CD4-positive, alpha-beta memory T cell (primary cell): ENCODE results near the gene LGALS3BP. TPM values are rescaled to one million over a fixed set of nuclear protein-coding genes. Genes with fewer than 3 reads are reported as not detected.

Experiments
- CTCF ChIA-PET: fragments of 350-600 bp; sonication (Branson Sonifier 250); formaldehyde crosslinking; loops from one replicate; lab custom pipeline; 2021; ENCODE audit warnings: inconsistent platforms; ENCODE audit not compliant: partially characterized antibody; lab: Charles Lee
- POLR2A ChIA-PET: fragments of 350-600 bp; sonication (Branson Sonifier 250); formaldehyde crosslinking; loops from one replicate; lab custom pipeline; 2021; ENCODE audit not compliant: partially characterized antibody; lab: Charles Lee
- DNase-seq, 5 donors: peaks; one replicate each; pipeline versions ENCODE4 v3.0.0 to v3.0.0-alpha.2; 2020 to 2022; ENCODE audit warnings: mixed read lengths in 1 of 5
- H3K27ac ChIP-seq: one replicate; pipeline ENCODE4 v1.7.0; 2013; ENCODE audit warnings: low read depth, low read length
- H3K27me3 ChIP-seq: 2 replicates; pipeline ENCODE4 v1.7.0; 2013; ENCODE audit warnings: mild to moderate bottlenecking, low read length, moderate library complexity; ENCODE audit not compliant: insufficient read depth
- H3K36me3 ChIP-seq: 2 replicates; pipeline ENCODE4 v1.7.0; 2013; ENCODE audit warnings: mild to moderate bottlenecking, low read length, moderate library complexity; ENCODE audit not compliant: insufficient read depth
- H3K4me1 ChIP-seq: 2 replicates; pipeline ENCODE4 v1.7.0; 2013; ENCODE audit warnings: mild to moderate bottlenecking, low read length, moderate library complexity; ENCODE audit not compliant: insufficient read depth
- H3K4me3 ChIP-seq, 2 donors: one replicate each; pipeline ENCODE4 v1.7.0; 2013; ENCODE audit warnings: low read length in 2 of 2, mild to moderate bottlenecking in 1 of 2
- H3K9me3 ChIP-seq, 2 donors: one replicate each; pipeline ENCODE4 v1.7.0; 2013; ENCODE audit warnings: low read length in 2 of 2, control low read depth in 1 of 2; ENCODE audit not compliant: control insufficient read depth in 1 of 2
- H3K27ac Mint-ChIP-seq, 7 donors: one replicate each; pipeline ENCODE4 v1.8.0; 2020 to 2021; ENCODE audit warnings: mixed read lengths in 7 of 7, mild to moderate bottlenecking in 6 of 7, inconsistent platforms in 3 of 7, moderate library complexity in 3 of 7
- H3K27me3 Mint-ChIP-seq, 2 donors: one replicate each; pipeline ENCODE4 v1.8.0; 2020 to 2021; ENCODE audit warnings: mixed read lengths in 2 of 2
- H3K36me3 Mint-ChIP-seq, 2 donors: one replicate each; pipeline ENCODE4 v1.8.0; 2020 to 2021; ENCODE audit warnings: mixed read lengths in 2 of 2, inconsistent platforms in 1 of 2, mild to moderate bottlenecking in 1 of 2
- H3K4me1 Mint-ChIP-seq, 4 donors: one replicate each; pipeline ENCODE4 v1.8.0; 2020 to 2021; ENCODE audit warnings: mixed read lengths in 4 of 4, mild to moderate bottlenecking in 1 of 4
- H3K4me3 Mint-ChIP-seq, 8 donors: one replicate each; pipeline ENCODE4 v1.8.0; 2020 to 2021; ENCODE audit warnings: mixed read lengths in 8 of 8, mild to moderate bottlenecking in 7 of 8, moderate library complexity in 6 of 8, inconsistent platforms in 3 of 8
- H3K9me3 Mint-ChIP-seq, 8 donors: one replicate each; pipeline ENCODE4 v1.8.0; 2020 to 2021; ENCODE audit warnings: mixed read lengths in 8 of 8, mild to moderate bottlenecking in 5 of 8, inconsistent platforms in 3 of 8, moderate library complexity in 1 of 8
- intact Hi-C: fragments of 100-400 bp; cut with micrococcal nuclease; formaldehyde crosslinking; loops from one replicate; pipeline ENCODE4 v1.15.1; 2023
- polyA plus RNA-seq, 2 donors: library from polyadenylated mRNA; unstranded; fragments of 300-500 nt; fragmentation: Illumina TruSeq; gene quantifications; one replicate each; pipeline ENCODE4 v1.2.3, GENCODE V29; 2021
- total RNA-seq, 2 experiments: library from RNA; stranded (reverse); gene quantifications; one replicate each; pipeline ENCODE4 v1.2.3, GENCODE V29; 2021

Gene LGALS3BP
- total and polyA plus RNA-seq, 4 experiments from 2014 or later, result 44.8 to 70.7 (median 51.0) TPM

- H3K9me3 Mint-ChIP-seq, result peaks cover 0 to 6% (median 0%) of the 10 kb centered on the region in 8 donors
- Histone ChIP-seq H3K27me3 (no peaks in the 10 kb centered on the region), H3K9me3 (no peaks in the 10 kb centered on the region), H3K27ac (no peak overlapping the region), H3K4me3 (no peak overlapping the region), H3K36me3 (no peaks in the 10 kb centered on the region), H3K4me1 (peaks cover 32% of the 10 kb centered on the region)
- peak overlapping the region in 2 of 7 donors; percentile 1 to 94 for H3K27ac Mint-ChIP-seq
- POLR2A ChIA-PET, result no interaction called here
- CTCF ChIA-PET, result no interaction called here
- peaks cover 0 to 13% of the 10 kb centered on the region in 2 donors for H3K36me3 Mint-ChIP-seq
- no peak for DNase-seq
- intact Hi-C loops, result no loop called here
- peaks cover 0 to 2% of the 10 kb centered on the region in 2 donors for H3K27me3 Mint-ChIP-seq
- H3K4me1 Mint-ChIP-seq, result peaks cover 20 to 41% (median 29%) of the 10 kb centered on the region in 4 donors
- H3K4me3 Mint-ChIP-seq, result peak overlapping the region in 5 of 8 donors; percentile 46 to 89 (median 62)
These were observed 31.9 kb upstream of the LGALS3BP start for GRCh38 chr17:79011451-79012147.

GRCh38 chr17:79010304-79010646 lies 30.6 kb upstream of the LGALS3BP start:
- Histone ChIP-seq H3K27me3 (no peaks in the 10 kb centered on the region), H3K27ac (peak overlapping the region; percentile 86), H3K36me3 (no peaks in the 10 kb centered on the region), H3K4me1 (peaks cover 45% of the 10 kb centered on the region), H3K4me3 (peak overlapping the region in 1 of 2 donors; percentile 91), H3K9me3 (no peaks in the 10 kb centered on the region)
- no peak for DNase-seq
- peaks cover 0 to 13% of the 10 kb centered on the region in 2 donors for H3K36me3 Mint-ChIP-seq
- POLR2A ChIA-PET, result interaction anchor here (0.7 to 1.1 kb wide), 2 partner anchors 15 to 64 kb away, joined by 3 to 5 read pairs; partner anchors contain the start of gene ENGASE
- H3K27me3 Mint-ChIP-seq, result peaks cover 0 to 2% of the 10 kb centered on the region in 2 donors
- H3K4me1 Mint-ChIP-seq, result peaks cover 31 to 54% (median 42%) of the 10 kb centered on the region in 4 donors
- H3K27ac Mint-ChIP-seq, result peak overlapping the region; percentile 50 to 98 (median 92)
- CTCF ChIA-PET, result interaction anchor here (1.0 kb wide), 1 partner anchor 11 kb away, joined by 3 read pairs; no protein-coding TSS in a partner anchor
- intact Hi-C loops, result no loop called here
- H3K9me3 Mint-ChIP-seq, result peaks cover 0 to 3% (median 0%) of the 10 kb centered on the region in 8 donors
- H3K4me3 Mint-ChIP-seq, result peak overlapping the region; percentile 82 to 96 (median 89)

GRCh38 chr17:79009397-79010303 lies 29.9 kb upstream of the LGALS3BP start, which contains the start of gene CANT1:
Gene CANT1 (minus strand): TSS chr17:79009764. CDS start chr17:78997622, 12,142 bp downstream.
- CTCF ChIA-PET, result interaction anchor here (1.0 kb wide), 1 partner anchor 12 kb away, joined by 3 read pairs; no protein-coding TSS in a partner anchor
- peaks cover 0 to 2% of the 10 kb centered on the region in 2 donors for H3K27me3 Mint-ChIP-seq
- H3K4me1 Mint-ChIP-seq, result peaks cover 31 to 57% (median 44%) of the 10 kb centered on the region in 4 donors
- Histone ChIP-seq H3K4me1 (peaks cover 50% of the 10 kb centered on the region), H3K4me3 (peak within 1 kb of the TSS; percentile 91), H3K9me3 (no peaks in the 10 kb centered on the region), H3K27me3 (no peaks in the 10 kb centered on the region), H3K36me3 (no peaks in the 10 kb centered on the region), H3K27ac (peak within 1 kb of the TSS; percentile 86)
- intact Hi-C loops, result no loop called here
- H3K4me3 Mint-ChIP-seq, result peak within 1 kb of the TSS; percentile 89 to 96 (median 94)
- POLR2A ChIA-PET, result interaction anchor here (0.6 to 1.1 kb wide), 3 partner anchors 14 to 1830 kb away, joined by 3 to 5 read pairs (median 3); partner anchors contain the start of gene ENGASE
- H3K36me3 Mint-ChIP-seq, result peaks cover 0 to 13% of the 10 kb centered on the region in 2 donors
- H3K9me3 Mint-ChIP-seq, result peaks cover 0 to 3% (median 0%) of the 10 kb centered on the region in 8 donors
- peak within 1 kb of the TSS; percentile 94 to 98 (median 98) for H3K27ac Mint-ChIP-seq
- peak; percentile 79 to 88 (median 87) for DNase-seq

GRCh38 chr17:79008666-79009387 lies 29.1 kb upstream of the LGALS3BP start:
- Histone ChIP-seq H3K36me3 (no peaks in the 10 kb centered on the region), H3K4me3 (peak overlapping the region; percentile 91), H3K9me3 (no peaks in the 10 kb centered on the region), H3K4me1 (peaks cover 50% of the 10 kb centered on the region), H3K27ac (peak overlapping the region; percentile 86), H3K27me3 (no peaks in the 10 kb centered on the region)
- Mint-ChIP-seq H3K4me1 (peaks cover 31 to 57% (median 44%) of the 10 kb centered on the region in 4 donors), H3K9me3 (peaks cover 0 to 3% (median 0%) of the 10 kb centered on the region in 8 donors), H3K27me3 (no peaks in the 10 kb centered on the region), H3K4me3 (peak overlapping the region; percentile 86 to 96 (median 94)), H3K36me3 (peaks cover 0 to 13% of the 10 kb centered on the region in 2 donors), H3K27ac (peak overlapping the region; percentile 91 to 98 (median 97))
- intact Hi-C loops, result no loop called here
- POLR2A ChIA-PET, result interaction anchor here (0.6 kb wide), 1 partner anchor 1829 kb away, joined by 3 read pairs; no protein-coding TSS in a partner anchor
- CTCF ChIA-PET, result no interaction called here
- DNase-seq, result no peak

GRCh38 chr17:79007504-79008381 lies 28.0 kb upstream of the LGALS3BP start:
- H3K9me3 Mint-ChIP-seq, result peaks cover 0 to 3% (median 0%) of the 10 kb centered on the region in 8 donors
- DNase-seq, result no peak
- CTCF ChIA-PET, result no interaction called here
- intact Hi-C loops, result no loop called here
- H3K4me3 Mint-ChIP-seq, result peak overlapping the region; percentile 52 to 96 (median 92)
- POLR2A ChIA-PET, result no interaction called here
- no peaks in the 10 kb centered on the region for H3K9me3 ChIP-seq
- H3K4me3 ChIP-seq, result peak overlapping the region in 1 of 2 donors; percentile 91
- peak overlapping the region in 5 of 7 donors; percentile 94 to 98 (median 97) for H3K27ac Mint-ChIP-seq
- peaks cover under 1% of the 10 kb centered on the region for H3K36me3 ChIP-seq
- peaks cover 31 to 57% (median 46%) of the 10 kb centered on the region in 4 donors for H3K4me1 Mint-ChIP-seq
- H3K27ac ChIP-seq, result no peak overlapping the region
- H3K27me3 ChIP-seq, result no peaks in the 10 kb centered on the region
- peaks cover 0 to 14% of the 10 kb centered on the region in 2 donors for H3K36me3 Mint-ChIP-seq
- peaks cover 50% of the 10 kb centered on the region for H3K4me1 ChIP-seq
- no peaks in the 10 kb centered on the region for H3K27me3 Mint-ChIP-seq
